GM12872 (cell line): Measurements from ENCODE around the gene ZSWIM4.

Experiments
- TF ChIP-seq, protein P1 (sequence below): IDR thresholded peaks from 3 replicates; pipeline ENCODE4 v1.5.1; 2011; ENCODE audit warnings: low read depth, mild to moderate bottlenecking, low read length, moderate library complexity; ENCODE audit not compliant: insufficient read depth

ZSWIM4 gene

DNA sequence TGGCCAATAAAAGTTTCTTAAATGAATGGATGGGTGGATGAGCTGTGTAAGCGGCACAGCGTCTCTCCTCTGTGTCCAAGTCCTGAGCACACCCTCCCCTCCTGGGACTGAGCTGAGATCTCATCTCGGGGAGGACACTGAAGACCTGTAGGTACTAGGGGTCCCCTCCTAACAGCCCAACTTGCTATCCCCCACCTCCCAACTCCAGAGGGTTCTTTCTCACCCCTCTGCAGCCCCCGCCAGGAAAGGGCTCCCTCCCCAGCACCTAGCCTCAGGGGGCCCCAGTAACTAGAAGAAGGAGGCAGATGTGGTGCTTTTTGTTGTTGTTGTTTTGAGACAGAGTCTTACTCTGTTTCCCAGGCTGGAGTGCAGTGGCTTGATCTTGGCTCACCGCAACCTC lies 80.6 kb downstream of the ZSWIM4 start:
- TF ChIP-seq, protein P1, sequence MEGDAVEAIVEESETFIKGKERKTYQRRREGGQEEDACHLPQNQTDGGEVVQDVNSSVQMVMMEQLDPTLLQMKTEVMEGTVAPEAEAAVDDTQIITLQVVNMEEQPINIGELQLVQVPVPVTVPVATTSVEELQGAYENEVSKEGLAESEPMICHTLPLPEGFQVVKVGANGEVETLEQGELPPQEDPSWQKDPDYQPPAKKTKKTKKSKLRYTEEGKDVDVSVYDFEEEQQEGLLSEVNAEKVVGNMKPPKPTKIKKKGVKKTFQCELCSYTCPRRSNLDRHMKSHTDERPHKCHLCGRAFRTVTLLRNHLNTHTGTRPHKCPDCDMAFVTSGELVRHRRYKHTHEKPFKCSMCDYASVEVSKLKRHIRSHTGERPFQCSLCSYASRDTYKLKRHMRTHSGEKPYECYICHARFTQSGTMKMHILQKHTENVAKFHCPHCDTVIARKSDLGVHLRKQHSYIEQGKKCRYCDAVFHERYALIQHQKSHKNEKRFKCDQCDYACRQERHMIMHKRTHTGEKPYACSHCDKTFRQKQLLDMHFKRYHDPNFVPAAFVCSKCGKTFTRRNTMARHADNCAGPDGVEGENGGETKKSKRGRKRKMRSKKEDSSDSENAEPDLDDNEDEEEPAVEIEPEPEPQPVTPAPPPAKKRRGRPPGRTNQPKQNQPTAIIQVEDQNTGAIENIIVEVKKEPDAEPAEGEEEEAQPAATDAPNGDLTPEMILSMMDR = no peak

DNA sequence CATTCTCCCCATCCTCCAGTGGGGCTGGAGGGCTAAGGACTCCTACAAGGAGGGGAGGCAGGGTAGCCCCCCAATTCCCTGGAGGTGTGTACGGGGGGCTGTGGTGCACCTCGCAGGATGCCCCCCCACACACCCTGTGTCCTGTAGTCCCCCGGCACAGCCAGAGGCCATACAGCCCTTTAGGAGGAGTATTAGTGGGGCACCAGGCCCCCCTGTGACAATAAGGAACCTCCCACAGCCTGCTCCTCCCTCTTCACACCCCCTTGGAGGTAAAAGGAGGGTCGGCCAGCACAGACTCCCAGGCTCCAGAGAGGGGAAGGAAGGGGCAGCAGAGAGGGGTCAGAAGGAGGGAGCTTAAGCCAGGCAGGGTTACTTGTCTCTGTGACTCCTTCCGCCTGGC lies 81.6 kb downstream of the ZSWIM4 start, which contains the start of gene NANOS3:
TSS of gene NANOS3 (plus strand) at position 301 of the 400 bp plus-strand sequence. CDS start 115 bp downstream, outside the sequence.
- TF ChIP-seq, protein P1 = no peak

DNA sequence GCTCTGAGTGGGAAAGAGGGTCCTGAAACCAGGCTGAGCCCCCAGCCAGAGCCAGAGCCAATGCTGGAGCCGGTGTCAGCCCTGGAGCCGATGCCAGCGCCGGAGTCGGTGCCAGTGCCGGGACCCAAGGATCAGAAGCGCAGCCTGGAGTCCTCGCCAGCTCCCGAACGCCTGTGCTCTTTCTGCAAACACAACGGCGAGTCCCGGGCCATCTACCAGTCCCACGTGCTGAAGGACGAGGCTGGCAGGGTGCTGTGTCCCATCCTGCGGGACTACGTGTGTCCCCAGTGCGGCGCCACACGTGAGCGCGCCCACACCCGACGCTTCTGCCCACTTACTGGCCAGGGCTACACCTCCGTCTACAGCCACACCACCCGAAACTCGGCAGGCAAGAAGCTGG lies 82.1 kb downstream of the ZSWIM4 start:
- TF ChIP-seq, protein P1 = no peak

DNA sequence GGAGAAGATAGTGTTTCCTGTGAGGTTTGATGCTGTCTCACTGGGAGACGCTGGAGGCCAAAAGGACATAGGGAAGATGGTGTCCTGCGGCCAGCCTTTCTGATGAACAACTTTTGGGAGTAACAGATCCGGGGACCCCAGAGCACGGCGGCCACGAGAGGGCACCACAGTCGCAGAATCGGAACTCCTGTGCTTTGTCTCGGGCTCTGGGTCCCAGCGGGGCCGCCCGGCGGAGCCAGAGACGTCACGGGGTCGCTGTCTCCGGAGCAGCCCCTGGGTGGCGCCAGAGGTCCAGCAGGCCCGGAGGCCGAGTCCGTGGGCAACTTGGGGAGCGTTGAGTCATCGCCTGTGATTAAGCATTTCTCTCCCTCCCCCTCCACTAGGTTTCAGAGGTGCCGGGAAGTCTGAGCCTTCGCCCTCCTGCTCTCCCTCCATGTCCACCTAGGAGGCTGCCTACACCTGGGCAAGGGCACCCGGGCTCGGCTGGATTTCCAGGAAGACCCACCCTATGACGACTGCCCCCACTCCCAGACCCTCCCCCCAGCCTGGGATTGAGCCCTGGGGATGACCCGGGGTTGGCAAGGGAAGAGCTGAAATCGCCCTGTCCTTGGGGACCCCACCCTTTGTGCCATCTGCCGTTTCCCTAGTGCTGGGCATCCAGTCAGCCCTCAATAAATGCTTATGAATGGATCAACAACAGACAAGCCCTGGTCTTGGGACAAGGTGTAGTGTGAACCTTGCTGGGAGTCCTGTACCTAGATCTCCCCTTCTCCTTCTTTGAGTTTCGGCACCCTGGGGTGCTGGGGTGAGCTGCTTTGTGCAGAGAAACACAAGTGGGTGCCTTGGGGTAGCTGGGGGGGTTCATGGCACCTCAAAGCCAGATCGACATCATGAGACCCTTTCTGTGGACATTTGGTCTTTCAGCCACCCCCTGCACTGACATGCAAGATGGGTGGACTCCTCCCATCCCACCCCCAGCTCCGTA lies 85.1 kb downstream of the ZSWIM4 start:
- TF ChIP-seq, protein P1 = peak; percentile 99; the same call in 2 of the 3 replicates

DNA sequence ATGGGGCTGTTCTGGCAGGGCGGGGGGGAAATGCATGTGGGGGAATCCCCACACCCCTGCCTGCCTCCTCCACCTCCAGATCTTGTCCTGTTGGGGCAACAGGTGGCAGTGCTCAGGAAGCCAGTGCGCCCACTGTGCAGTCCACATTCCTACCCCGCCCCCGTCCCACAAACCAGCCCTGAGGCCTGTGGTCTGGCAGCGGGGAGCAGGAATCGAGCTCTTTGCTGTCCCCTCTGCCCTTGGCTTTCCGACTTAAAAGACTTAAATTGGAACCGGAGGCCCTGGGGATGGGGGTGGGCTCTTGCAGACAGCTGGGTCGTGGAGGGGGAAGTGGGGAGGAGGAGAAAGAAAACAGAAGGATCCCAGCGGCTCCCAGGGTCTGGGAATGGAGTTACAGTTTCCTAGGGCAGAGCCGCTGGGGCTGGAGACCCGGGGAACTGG lies 86.0 kb downstream of the ZSWIM4 start:
- TF ChIP-seq, protein P1 = no peak
